A549 (cell line): Measurements from ENCODE around the gene POLR2J2. TPM values are rescaled to one million over a fixed set of nuclear protein-coding genes. Genes with fewer than 3 reads are reported as not detected.
"Not testable (repeated sequence)": the region's sequence is repeated elsewhere in the genome, so short reads cannot be mapped to it uniquely, and the experiment has no call there.

Experiments
- ATAC-seq, 2 experiments: fragments of 200-7000 bp in 1 of 2; fragments of >200 bp in 1 of 2; cut with Nextera tagmentation in 1 of 2; cut with Tn5 transposase in 1 of 2; 3 replicates each; pipeline versions ENCODE4 v1.8.0 to v1.9.1; 2018 to 2020; ENCODE audit warnings: mild to moderate bottlenecking in 1 of 2, moderate library complexity in 1 of 2
- CTCF ChIA-PET: fragments of 300-600 bp; sonication (Branson Sonifier 250); formaldehyde crosslinking; extraction: SDS; loops from one replicate; lab custom pipeline; 2021; ENCODE audit warnings: antibody characterized with exemption, inconsistent platforms; lab: Yijun Ruan, JAX
- POLR2A ChIA-PET: fragments of 350-600 bp; formaldehyde crosslinking; extraction: SDS; loops from one replicate; lab custom pipeline; 2021; ENCODE audit warnings: antibody characterized with exemption, inconsistent platforms; lab: Yijun Ruan, JAX
- DNase-seq, 2 experiments: peaks; one replicate each; pipeline versions ENCODE4 v3.0.0 to v3.0.0-alpha.2; 2011 to 2016; ENCODE audit warnings: low read depth in 1 of 2, low spot score in 1 of 2
- FAIRE-seq: peaks from 2 replicates; lab custom pipeline; 2011; peaks lifted over from hg19 to GRCh38; lab: Jason Lieb, UNC
- H3K27ac ChIP-seq, 2 experiments: fragments of >200 bp; sonication (Bioruptor Twin); formaldehyde crosslinking; 3 replicates each; pipeline ENCODE4 v1.5.1; 2016 to 2017
- H3K4me1 ChIP-seq: fragments of >200 bp; sonication (Bioruptor Twin); formaldehyde crosslinking; 3 replicates; pipeline ENCODE4 v1.6.1; 2016
- H3K4me2 ChIP-seq: fragments of >200 bp; sonication (Bioruptor Twin); formaldehyde crosslinking; 3 replicates; pipeline ENCODE4 v1.6.1; 2016
- H3K4me3 ChIP-seq: fragments of >200 bp; sonication (Bioruptor Twin); formaldehyde crosslinking; 3 replicates; pipeline ENCODE4 v1.5.1; 2016
- H3K9me3 ChIP-seq: fragments of >200 bp; sonication (Bioruptor Twin); formaldehyde crosslinking; 3 replicates; pipeline ENCODE4 v1.6.1; 2016
- WGBS: methylation state at CpG from one replicate; pipeline ENCODE4 v1.1.6; 2017; ENCODE audit errors: missing lambda C conversion rate; 5-methylcytosine and 5-hydroxymethylcytosine counted together
- polyA plus RNA-seq, 4 experiments: library from polyadenylated mRNA; depleted of rRNA in 3 of 4; stranded (reverse); fragments of >200 nt; fragmentation: RNase III in 1 of 4; extraction: RNeasy Plus Mini Kit Qiagen cat#74134 plus additional on column Dnase treatment in 1 of 4; gene quantifications; 2 replicates in 3 of 4; 3 replicates in 1 of 4; pipeline ENCODE4 v1.2.3, GENCODE V29; 2011 to 2017

The POLR2J2 gene
- polyA plus RNA-seq, 2 of the 4 experiments (the other 2 are of a cell fraction) = 0.19 to 3.0 TPM

DNA sequence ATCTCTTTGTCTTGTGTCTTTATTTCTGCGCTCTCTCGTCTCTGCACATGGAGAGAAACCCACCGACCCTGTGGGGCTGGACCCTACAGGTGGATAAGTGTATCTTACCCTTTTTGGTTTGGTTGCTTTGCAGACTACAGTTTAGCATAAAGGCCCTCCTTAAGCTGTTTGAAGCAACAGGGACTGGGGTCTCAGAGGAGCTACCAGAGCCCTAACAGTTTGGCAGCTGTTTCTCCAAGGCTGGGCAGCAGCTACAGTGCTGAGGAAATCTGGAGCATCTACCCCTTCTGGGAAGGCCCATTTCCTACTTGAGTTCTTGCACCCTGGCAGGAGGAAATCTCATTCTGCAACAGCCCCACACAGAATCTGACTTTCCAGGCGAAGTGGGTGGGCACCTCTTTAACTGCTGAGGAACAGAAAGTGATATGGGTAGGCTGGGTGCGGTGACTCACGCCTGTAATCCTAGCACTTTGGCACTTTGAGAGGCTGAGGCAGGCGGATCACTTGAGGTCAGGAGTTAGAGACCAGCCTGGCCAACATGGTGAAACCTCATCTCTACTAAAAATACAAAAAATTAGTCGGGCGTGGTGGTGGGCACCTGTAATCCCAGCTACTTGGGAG lies 2.1 kb upstream of the POLR2J2 start:
- FAIRE-seq, H3K9me3 ChIP-seq, ATAC-seq, H3K4me2 ChIP-seq, H3K27ac ChIP-seq, POLR2A ChIA-PET, H3K4me1 ChIP-seq, CTCF ChIA-PET, H3K4me3 ChIP-seq, DNase-seq: not testable (repeated sequence)
- no CpG with 5 or more reads among the region's 9 CpGs for WGBS

DNA sequence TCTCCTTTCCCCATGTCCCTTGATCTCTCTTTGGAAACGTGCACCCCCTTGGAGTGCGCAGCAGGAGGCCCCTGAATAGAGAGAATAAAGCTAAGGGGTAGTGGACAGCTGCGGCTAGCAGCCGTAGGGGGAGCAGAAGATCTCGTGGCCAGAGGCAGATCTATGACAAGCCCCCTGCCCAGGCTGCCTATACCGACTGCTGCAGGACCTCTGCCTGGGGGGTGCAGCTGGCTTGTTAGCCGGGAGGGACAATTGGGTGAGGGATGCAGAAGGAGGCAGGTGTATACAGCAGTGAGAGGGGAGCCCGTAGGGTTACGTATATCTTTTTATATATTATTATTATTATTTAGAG lies 469 bp upstream of the POLR2J2 start:
- H3K9me3 ChIP-seq, FAIRE-seq, DNase-seq, H3K4me3 ChIP-seq, H3K4me2 ChIP-seq, H3K4me1 ChIP-seq, CTCF ChIA-PET: not testable (repeated sequence)
- peak overlapping the region; percentile 12 to 89; a peak in 1 of 6 replicates for H3K27ac ChIP-seq
- no CpG with 5 or more reads among the region's 9 CpGs for WGBS
- ATAC-seq = peak; percentile 40 to 45; a peak in 4 of 6 replicates
- POLR2A ChIA-PET = interaction anchor here (0.6 kb wide), 1 partner anchor 403 kb away, joined by 3 read pairs; the partner anchor contains the start of genes ARMC10 and FBXL13

GRCh38 chr7:102667523-102667922 lies 3.9 kb downstream of the POLR2J2 start:
- H3K4me3 ChIP-seq, H3K4me1 ChIP-seq, FAIRE-seq, H3K27ac ChIP-seq, POLR2A ChIA-PET, H3K9me3 ChIP-seq, DNase-seq, CTCF ChIA-PET, H3K4me2 ChIP-seq: not testable (repeated sequence)
- no CpG with 5 or more reads among the region's 14 CpGs for WGBS
- peak in 1 of 2 experiments; percentile 32; a peak in 1 of 6 replicates for ATAC-seq

GRCh38 chr7:102666850-102667249 lies 4.6 kb downstream of the POLR2J2 start:
- H3K9me3 ChIP-seq, FAIRE-seq, DNase-seq, POLR2A ChIA-PET, ATAC-seq, H3K4me1 ChIP-seq, CTCF ChIA-PET, H3K27ac ChIP-seq, H3K4me3 ChIP-seq, H3K4me2 ChIP-seq: not testable (repeated sequence)
- no CpG with 5 or more reads among the region's 16 CpGs for WGBS

- H3K9me3 ChIP-seq, ATAC-seq, CTCF ChIA-PET, POLR2A ChIA-PET, H3K27ac ChIP-seq, H3K4me1 ChIP-seq, H3K4me3 ChIP-seq, H3K4me2 ChIP-seq, DNase-seq, FAIRE-seq: not testable (repeated sequence)
- 90% methylated on average over 4 of the region's 11 CpGs for WGBS
Observed at GRCh38 chr7:102664765-102665164, 6.7 kb downstream of the POLR2J2 start.

- H3K4me1 ChIP-seq, CTCF ChIA-PET, DNase-seq, H3K4me2 ChIP-seq, POLR2A ChIA-PET, H3K9me3 ChIP-seq, H3K27ac ChIP-seq, FAIRE-seq, H3K4me3 ChIP-seq: not testable (repeated sequence)
- no CpG with 5 or more reads among the region's 4 CpGs for WGBS
- peak; percentile 17 to 48; a peak in 3 of 6 replicates for ATAC-seq
Observed at GRCh38 chr7:102649924-102650323, 21.5 kb downstream of the POLR2J2 start, which contains the start of gene SPDYE2B. SPDYE2B (plus strand) TSS chr7:102650319; CDS start chr7:102652349, 2,030 bp downstream.

DNA sequence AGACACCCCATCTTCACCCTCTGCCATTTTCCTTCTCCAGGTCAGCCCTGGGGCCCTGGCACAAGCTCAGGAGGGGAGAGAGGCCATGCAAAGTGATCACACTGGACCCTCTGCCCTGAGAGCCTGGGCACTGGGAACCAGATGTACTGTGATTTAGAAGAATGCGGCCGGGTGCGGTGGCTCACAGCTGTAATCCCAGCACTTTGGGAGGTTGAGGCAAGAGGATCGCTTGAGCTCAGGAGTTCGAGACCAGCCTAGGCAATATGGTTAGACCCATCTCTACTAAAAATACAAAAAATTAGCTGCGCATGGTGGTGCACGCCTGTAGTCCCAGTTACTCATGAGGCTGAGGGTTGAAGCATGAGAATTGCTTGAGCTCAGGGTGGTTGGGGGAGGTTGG lies 23.6 kb downstream of the POLR2J2 start:
- DNase-seq, H3K4me3 ChIP-seq, H3K27ac ChIP-seq, H3K9me3 ChIP-seq, H3K4me1 ChIP-seq, FAIRE-seq, POLR2A ChIA-PET, H3K4me2 ChIP-seq, CTCF ChIA-PET: not testable (repeated sequence)
- ATAC-seq = peak; percentile 24 to 28; a peak in 3 of 6 replicates
- 96% methylated on average over 7 of the region's 7 CpGs for WGBS

DNA sequence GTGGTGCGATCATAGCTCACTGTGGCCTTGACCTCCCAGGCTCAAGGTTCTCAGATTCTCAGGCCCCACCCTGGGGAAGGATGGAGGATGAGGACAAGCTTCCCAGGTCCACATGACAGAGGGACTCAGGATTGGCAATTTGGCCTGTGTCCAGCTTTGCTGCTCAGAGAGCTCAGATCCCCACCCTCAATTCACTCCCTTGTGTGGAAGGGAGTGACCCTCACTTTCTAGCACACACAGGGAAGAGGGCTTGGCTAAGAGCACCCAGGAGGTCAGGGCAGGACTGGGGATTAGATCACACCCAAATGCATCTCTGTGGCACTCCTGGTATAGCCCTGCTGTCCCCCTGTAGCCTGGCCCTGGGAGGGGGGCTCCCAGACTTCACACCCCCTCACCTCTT lies 28.1 kb downstream of the POLR2J2 start:
- H3K27ac ChIP-seq, H3K4me1 ChIP-seq, H3K4me3 ChIP-seq, FAIRE-seq, DNase-seq, H3K4me2 ChIP-seq, H3K9me3 ChIP-seq, ATAC-seq, POLR2A ChIA-PET, CTCF ChIA-PET: not testable (repeated sequence)
- 92% methylated on average over 1 of the region's 1 CpG for WGBS

DNA sequence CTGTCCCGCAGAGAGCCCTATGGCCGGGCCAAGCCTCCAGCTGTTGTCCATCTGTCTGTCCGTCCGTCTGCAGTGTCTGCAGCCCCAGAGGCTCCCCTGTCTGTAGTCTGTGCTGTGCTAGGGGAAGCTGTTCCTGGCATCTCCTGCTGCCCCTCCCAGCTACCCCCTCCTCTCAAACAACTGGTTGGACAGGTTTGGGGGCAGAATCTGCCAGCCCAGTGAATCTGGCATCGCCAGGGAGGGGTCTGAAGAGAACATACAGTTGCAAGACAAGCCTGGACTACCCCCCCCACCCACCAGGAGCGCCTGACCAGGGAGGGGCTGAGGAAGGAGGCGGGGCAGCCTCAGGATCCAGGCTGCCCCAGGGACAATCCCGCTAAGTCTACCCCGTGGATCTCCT lies 28.8 kb downstream of the POLR2J2 start, which contains the start of gene UPK3BL1:
TSS of gene UPK3BL1 (minus strand) at position 101 of the 400 bp plus-strand sequence. CDS start at position 51, 50 bp downstream.
- no CpG with 5 or more reads among the region's 9 CpGs for whole genome bisulfite sequencing
- H3K27ac ChIP-seq, H3K4me1 ChIP-seq, DNase-seq, H3K9me3 ChIP-seq, CTCF ChIA-PET, H3K4me2 ChIP-seq, H3K4me3 ChIP-seq, POLR2A ChIA-PET, FAIRE-seq: not testable (repeated sequence)
- ATAC-seq = 0 out of 6 replicates have a peak, but pooled peaks of 1 of the 2 experiments have one; percentile 8

- H3K9me3 ChIP-seq, H3K4me2 ChIP-seq, FAIRE-seq, H3K4me3 ChIP-seq, H3K4me1 ChIP-seq, POLR2A ChIA-PET, DNase-seq, CTCF ChIA-PET, H3K27ac ChIP-seq: not testable (repeated sequence)
- peak; percentile 11 to 23; a peak in 3 of 6 replicates for ATAC-seq
- WGBS = 97% methylated on average over 5 of the region's 11 CpGs
Observed at GRCh38 chr7:102638848-102639247, 32.6 kb downstream of the POLR2J2 start.

DNA sequence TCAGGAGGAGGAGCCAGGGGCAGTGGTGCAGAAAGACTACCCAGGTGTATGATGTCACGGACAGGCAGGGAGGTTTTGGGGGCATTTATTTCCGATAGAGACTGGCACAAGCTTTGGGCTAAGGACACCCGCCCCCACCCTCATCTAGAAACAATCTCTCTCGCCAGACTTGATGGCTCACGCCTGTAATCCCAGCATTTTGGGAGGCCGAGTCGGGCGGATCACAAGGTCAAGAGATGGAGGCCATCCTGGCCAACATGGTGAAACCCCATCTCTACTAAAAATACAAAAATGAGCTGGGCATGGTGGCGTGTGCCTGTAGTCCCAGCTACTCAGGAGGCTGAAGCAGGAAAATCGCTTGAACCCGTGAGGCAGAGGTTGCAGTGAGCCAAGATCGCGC lies 34.5 kb downstream of the POLR2J2 start:
- CTCF ChIA-PET, H3K4me1 ChIP-seq, H3K4me2 ChIP-seq, POLR2A ChIA-PET, DNase-seq, H3K27ac ChIP-seq, H3K9me3 ChIP-seq, FAIRE-seq, H3K4me3 ChIP-seq, ATAC-seq: not testable (repeated sequence)
- 83% methylated on average over 7 of the region's 13 CpGs for WGBS
